Measurements from ENCODE around the gene PAFAH2. TPM values are rescaled to one million over a fixed set of nuclear protein-coding genes. Genes with fewer than 3 reads are reported as not detected.
A peak's percentile ranks its signal among the peaks of the same experiment; 100 is the strongest.

The PAFAH2 gene
- total RNA-seq, 1 experiment from 2014 or later = 12.4 TPM

GRCh38 chr1:26047278-26047874 lies 49.5 kb upstream of the PAFAH2 start:
- WGBS (ENCODE audit: extremely low coverage, insufficient read length, low lambda C conversion rate) = no CpG with 5 or more reads among the region's 7 CpGs
- peaks cover 5 to 9% of the 10 kb centered on the region in 2 experiments; a peak in 3 of 4 replicates for H3K4me1 Mint-ChIP-seq

More at GRCh38 chr1:26047278-26047874, 49.5 kb upstream of the PAFAH2 start:
- no peak overlapping the region for H2BK120ac ChIP-seq (ENCODE audit: low read depth, low read length, poor library complexity, severe bottlenecking)
- peaks cover 4% of the 10 kb centered on the region for H4K20me1 ChIP-seq (ENCODE audit: control insufficient read depth, insufficient read depth, insufficient read length)
- Mint-ChIP-seq H3K27me3 (ENCODE audit: low read depth) (peaks cover 96% of the 10 kb centered on the region), H3K36me3 (ENCODE audit: insufficient read depth in 1 of 3, low read depth in 3 of 3) (no peaks in the 10 kb centered on the region), H3K4me3 (peak overlapping the region in 1 of 2 experiments; percentile 63; a peak in 2 of 5 replicates), H3K9me3 (no peaks in the 10 kb centered on the region; a peak in 1 of 5 replicates), H3K27ac (no peak overlapping the region)
- no peak overlapping the region for H3K14ac ChIP-seq (ENCODE audit: insufficient read depth, low read length)
- no peaks in the 10 kb centered on the region for H3K79me1 ChIP-seq (ENCODE audit: insufficient read depth, low read depth, low read length, poor library complexity, severe bottlenecking)
- H3T11ph ChIP-seq (ENCODE audit: low read length) = no peak overlapping the region
- no peak overlapping the region for H2BK15ac ChIP-seq (ENCODE audit: low read depth, low read length)
- H3K9ac ChIP-seq (ENCODE audit: extremely low read depth, insufficient read length, low read length) = no peak overlapping the region
- H2AFZ ChIP-seq (ENCODE audit: low read length) = no peak overlapping the region
- H2BK5ac ChIP-seq (ENCODE audit: insufficient read length, low read length) = no peak overlapping the region
- no peak overlapping the region for H3K4ac ChIP-seq (ENCODE audit: low read depth, low read length)
- H3K56ac ChIP-seq (ENCODE audit: insufficient read length, low read depth, low read length) = no peak overlapping the region
- TF ChIP-seq CTCF (conservative IDR thresholded peaks at IDR 0.05) = no peak
- no peaks in the 10 kb centered on the region for H3K79me2 ChIP-seq (ENCODE audit: insufficient read depth, low read length)
- H3K23ac ChIP-seq (ENCODE audit: insufficient read length, low read depth, low read length) = no peak overlapping the region
- no peak overlapping the region for H2BK20ac ChIP-seq (ENCODE audit: low read depth, low read length, poor library complexity, severe bottlenecking)
- no peaks in the 10 kb centered on the region for H3K9me3 ChIP-seq (ENCODE audit: control insufficient read depth, low read depth, low read length)
- no peak overlapping the region for H4K8ac ChIP-seq (replicated peaks; ENCODE audit: insufficient read length, low read depth, low read length)
- H3K27ac ChIP-seq (ENCODE audit: insufficient read length, low read depth, low read length) = no peak overlapping the region
- no peak overlapping the region for H3K18ac ChIP-seq (ENCODE audit: insufficient read length, low read depth, low read length)
- no peak overlapping the region for H2AK5ac ChIP-seq (ENCODE audit: insufficient read length, low read length)
- peaks cover 10% of the 10 kb centered on the region for H3K23me2 ChIP-seq (ENCODE audit: insufficient read length, low read depth, low read length, poor library complexity, severe bottlenecking)
- H3K4me2 ChIP-seq (ENCODE audit: insufficient read depth, insufficient read length, low read length) = no peak overlapping the region
- no peak overlapping the region for H4K5ac ChIP-seq (ENCODE audit: insufficient read length, low read depth, low read length)
- no peak overlapping the region for H4K91ac ChIP-seq (ENCODE audit: insufficient read length, low read depth, low read length)
- H3K4me1 ChIP-seq (ENCODE audit: insufficient read depth, low read length) = no peaks in the 10 kb centered on the region
- no peak overlapping the region for H2BK12ac ChIP-seq (ENCODE audit: insufficient read length, low read depth, low read length)
- DNase-seq = no peak
- peaks cover 51% of the 10 kb centered on the region for H3K27me3 ChIP-seq (ENCODE audit: insufficient read depth, low read length)

Data from H9 (cell line).